NCI-H82 treated with DMSO at 0.1 percent for 48 hours (cell line): ENCODE data around the gene VPS33A.
"Not testable (repeated sequence)": the region's sequence is repeated elsewhere in the genome, so short reads cannot be mapped to it uniquely, and the experiment has no call there.

Experiments used
- DNase-seq: peaks from one replicate; lab custom pipeline; 2025; ENCODE audit not compliant: unreplicated experiment; lab: John Stamatoyannopoulos, UW

VPS33A gene

GRCh38 chr12:122258462-122258861, 7.8 kb downstream of the VPS33A start:
- not testable (repeated sequence) for DNase-seq

GRCh38 chr12:122250536-122250935, 15.8 kb downstream of the VPS33A start:
- DNase-seq: no peak

GRCh38 chr12:122250047-122250446, 16.2 kb downstream of the VPS33A start:
- no peak for DNase-seq

GRCh38 chr12:122245553-122245952, 20.7 kb downstream of the VPS33A start:
- DNase-seq: no peak

- no peak for DNase-seq
Observed at GRCh38 chr12:122244565-122245371, 21.5 kb downstream of the VPS33A start.

GRCh38 chr12:122243965-122244364, 22.3 kb downstream of the VPS33A start:
- DNase-seq: no peak

- no peak for DNase-seq
Observed at GRCh38 chr12:122238861-122239260, 27.4 kb downstream of the VPS33A start.

- DNase-seq: no peak
Observed at GRCh38 chr12:122235741-122236140, 30.6 kb downstream of the VPS33A start.

GRCh38 chr12:122232691-122233090, 33.6 kb downstream of the VPS33A start:
- no peak for DNase-seq

GRCh38 chr12:122230798-122231197, 35.5 kb downstream of the VPS33A start:
- no peak for DNase-seq

GRCh38 chr12:122228092-122228491, 38.2 kb downstream of the VPS33A start:
- no peak for DNase-seq

- DNase-seq: no peak
Observed at GRCh38 chr12:122227341-122227740, 39.0 kb downstream of the VPS33A start.

GRCh38 chr12:122226366-122227125, 39.7 kb downstream of the VPS33A start:
- DNase-seq: no peak

GRCh38 chr12:122225683-122226365, 40.5 kb downstream of the VPS33A start, which contains the start of gene DIABLO:
DIABLO (minus strand) TSS chr12:122226052; CDS start chr12:122226014, 38 bp downstream.
- peak; percentile 97 for DNase-seq

GRCh38 chr12:122216445-122216844, 49.8 kb downstream of the VPS33A start:
- no peak for DNase-seq

GRCh38 chr12:122215771-122216170, 50.5 kb downstream of the VPS33A start:
- DNase-seq: no peak

- no peak for DNase-seq
Observed at GRCh38 chr12:122208073-122208820, 58.0 kb downstream of the VPS33A start.

GRCh38 chr12:122207391-122207790, 58.9 kb downstream of the VPS33A start:
- DNase-seq: no peak

GRCh38 chr12:122206976-122207375, 59.3 kb downstream of the VPS33A start:
- no peak for DNase-seq

- no peak for DNase-seq
Observed at GRCh38 chr12:122206111-122206881, 60.0 kb downstream of the VPS33A start.
